Epithelial cell of proximal tubule (primary cell): ENCODE data around the gene NLGN1. TPM values are rescaled to one million over a fixed set of nuclear protein-coding genes. Genes with fewer than 3 reads are reported as not detected.
A peak's percentile ranks its signal among the peaks of the same experiment; 100 is the strongest.

Experiments
- DNase-seq: peaks from one replicate; pipeline ENCODE4 v3.0.0-alpha.2; 2011; ENCODE audit warnings: low read depth
- H3K4me3 ChIP-seq: 2 replicates; pipeline ENCODE4 v1.5.1; 2011; ENCODE audit warnings: low read depth, mild to moderate bottlenecking, low read length
- total RNA-seq: library from RNA; depleted of rRNA; stranded (reverse); fragments of >200 nt; gene quantifications from 2 replicates; pipeline ENCODE4 v1.2.3, GENCODE V29; 2015
- TF ChIP-seq, protein P1 (sequence below): conservative IDR thresholded peaks from 2 replicates; pipeline ENCODE4 v1.5.1; 2012; ENCODE audit warnings: low read depth, mild to moderate bottlenecking, low read length

The NLGN1 gene
- total RNA-seq, 1 donor from 2014 or later, result 1.9 TPM

- TF ChIP-seq, protein P1, sequence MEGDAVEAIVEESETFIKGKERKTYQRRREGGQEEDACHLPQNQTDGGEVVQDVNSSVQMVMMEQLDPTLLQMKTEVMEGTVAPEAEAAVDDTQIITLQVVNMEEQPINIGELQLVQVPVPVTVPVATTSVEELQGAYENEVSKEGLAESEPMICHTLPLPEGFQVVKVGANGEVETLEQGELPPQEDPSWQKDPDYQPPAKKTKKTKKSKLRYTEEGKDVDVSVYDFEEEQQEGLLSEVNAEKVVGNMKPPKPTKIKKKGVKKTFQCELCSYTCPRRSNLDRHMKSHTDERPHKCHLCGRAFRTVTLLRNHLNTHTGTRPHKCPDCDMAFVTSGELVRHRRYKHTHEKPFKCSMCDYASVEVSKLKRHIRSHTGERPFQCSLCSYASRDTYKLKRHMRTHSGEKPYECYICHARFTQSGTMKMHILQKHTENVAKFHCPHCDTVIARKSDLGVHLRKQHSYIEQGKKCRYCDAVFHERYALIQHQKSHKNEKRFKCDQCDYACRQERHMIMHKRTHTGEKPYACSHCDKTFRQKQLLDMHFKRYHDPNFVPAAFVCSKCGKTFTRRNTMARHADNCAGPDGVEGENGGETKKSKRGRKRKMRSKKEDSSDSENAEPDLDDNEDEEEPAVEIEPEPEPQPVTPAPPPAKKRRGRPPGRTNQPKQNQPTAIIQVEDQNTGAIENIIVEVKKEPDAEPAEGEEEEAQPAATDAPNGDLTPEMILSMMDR, result no peak
- H3K4me3 ChIP-seq, result no peak overlapping the region
- no peak for DNase-seq
Measured at GRCh38 chr3:173743516-173743915, 346.0 kb downstream of the NLGN1 start.

DNA sequence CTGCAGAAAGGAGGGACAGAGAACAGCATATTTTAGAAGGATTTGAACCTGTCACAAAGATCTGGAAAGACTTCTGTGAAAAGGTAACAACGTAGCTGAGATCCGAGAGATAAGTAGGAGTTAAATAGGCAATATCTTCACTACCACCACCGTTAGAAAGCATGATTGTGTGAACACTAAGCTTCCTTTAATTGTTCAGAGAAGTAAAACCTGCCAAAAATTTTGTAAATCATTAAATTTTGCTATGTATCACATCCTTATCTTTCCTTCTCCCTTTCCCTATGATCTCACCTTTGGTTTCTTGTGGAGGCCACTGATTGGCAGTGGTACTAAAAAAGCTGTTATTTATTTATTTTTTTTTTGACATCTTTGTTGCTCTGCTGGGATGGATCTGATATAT is 346.9 kb downstream of the NLGN1 start:
- H3K4me3 ChIP-seq, result no peak overlapping the region
- TF ChIP-seq, protein P1, result no peak
- no peak for DNase-seq

GRCh38 chr3:173744895-173745294 is 347.4 kb downstream of the NLGN1 start:
- TF ChIP-seq, protein P1, result no peak
- no peak for DNase-seq
- H3K4me3 ChIP-seq, result no peak overlapping the region

GRCh38 chr3:173745952-173746682 is 348.6 kb downstream of the NLGN1 start:
- TF ChIP-seq, protein P1, result no peak
- no peak overlapping the region for H3K4me3 ChIP-seq
- no peak for DNase-seq

- TF ChIP-seq, protein P1, result no peak
- DNase-seq, result no peak
- no peak overlapping the region for H3K4me3 ChIP-seq
Measured at GRCh38 chr3:173747427-173747826, 349.9 kb downstream of the NLGN1 start.

DNA sequence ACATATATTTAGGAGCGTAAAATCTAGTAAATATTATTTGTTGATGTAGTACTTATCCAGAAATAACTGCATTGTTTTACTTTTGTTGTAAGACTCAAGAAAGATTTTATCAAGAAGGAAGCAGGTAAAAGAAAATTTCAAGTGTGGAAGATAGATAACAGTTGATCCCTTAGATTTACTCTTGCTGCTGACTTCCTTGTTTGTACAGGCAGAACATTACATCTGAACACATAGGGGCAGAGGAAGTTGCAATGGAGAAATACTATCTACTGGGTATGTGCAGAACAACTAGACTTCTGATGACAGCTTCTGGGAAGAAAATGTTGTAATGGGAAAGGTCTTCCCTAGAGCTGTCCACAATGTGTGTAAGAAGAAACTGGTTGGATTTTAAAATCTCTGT is 350.6 kb downstream of the NLGN1 start:
- no peak for DNase-seq
- TF ChIP-seq, protein P1, result no peak
- H3K4me3 ChIP-seq, result no peak overlapping the region

GRCh38 chr3:173750095-173750494 is 352.6 kb downstream of the NLGN1 start:
- TF ChIP-seq, protein P1, result no peak
- H3K4me3 ChIP-seq, result no peak overlapping the region
- peak; percentile 76 for DNase-seq
